LHCN-M2 (cell line): Measurements from ENCODE around the gene SETMAR. TPM values are rescaled to one million over a fixed set of nuclear protein-coding genes. Genes with fewer than 3 reads are reported as not detected.

Experiments used
- DNase-seq: peaks from one replicate; pipeline ENCODE4 v3.0.0-alpha.2; 2012; ENCODE audit warnings: low read depth
- total RNA-seq: library from RNA; depleted of rRNA; stranded (reverse); fragments of >200 nt; gene quantifications from 2 replicates; pipeline ENCODE4 v1.2.3, GENCODE V29; 2014; rRNA removed

SETMAR gene
- total RNA-seq, 1 experiment from 2014 or later, result 22.0 TPM

DNA sequence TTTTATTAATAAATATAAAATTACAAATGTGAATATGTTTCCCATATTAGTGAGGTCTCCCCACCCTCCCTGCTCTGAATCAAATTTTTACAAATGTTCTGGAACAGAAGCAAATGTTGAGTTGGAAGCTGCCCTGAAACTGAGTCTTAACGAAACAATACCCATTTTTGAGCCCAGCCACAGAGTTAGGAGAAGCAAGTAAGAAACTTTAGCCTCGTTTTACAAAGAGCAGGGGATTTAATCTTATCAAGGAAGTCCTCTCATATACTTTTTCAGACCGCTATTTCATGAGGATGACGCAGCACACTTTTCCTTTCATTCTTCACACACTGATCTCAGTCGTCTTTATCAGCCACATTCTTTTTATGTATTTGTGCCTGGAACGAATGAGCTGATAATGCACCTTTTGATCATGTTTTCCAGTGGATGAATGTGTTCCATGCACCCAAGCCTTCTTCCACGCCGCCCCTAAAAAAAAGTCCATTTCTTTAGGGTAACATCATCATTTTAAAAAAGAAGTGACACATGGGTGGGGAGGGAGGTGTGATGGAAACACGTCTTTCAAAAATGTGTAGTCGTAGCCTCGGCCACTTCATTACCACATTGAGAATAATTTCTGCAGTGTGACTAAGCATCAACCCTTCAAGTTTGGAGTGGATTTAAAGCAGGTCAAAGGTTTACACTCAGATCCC, 48.1 kb downstream of the SETMAR start:
- peak; percentile 54 for DNase-seq

DNA sequence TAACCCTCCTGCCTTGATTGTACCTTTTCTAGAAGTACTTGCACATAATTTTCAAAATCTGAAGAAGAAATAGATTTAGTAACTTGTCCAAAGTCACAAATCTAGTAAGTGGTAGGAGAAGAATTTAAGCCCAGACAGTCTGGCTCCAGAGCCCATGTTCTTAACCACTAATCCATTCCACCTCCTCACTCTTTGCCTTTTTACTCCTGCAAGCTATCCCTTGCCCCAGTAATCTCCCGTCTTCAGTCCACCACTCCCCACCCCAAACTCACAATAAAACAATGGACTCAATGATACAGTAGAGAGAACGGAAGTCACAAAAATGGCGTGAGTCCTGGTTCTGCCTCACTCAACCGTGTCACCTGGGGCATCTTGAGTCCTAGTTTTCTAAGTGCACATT, 48.7 kb downstream of the SETMAR start:
- no peak for DNase-seq

DNA sequence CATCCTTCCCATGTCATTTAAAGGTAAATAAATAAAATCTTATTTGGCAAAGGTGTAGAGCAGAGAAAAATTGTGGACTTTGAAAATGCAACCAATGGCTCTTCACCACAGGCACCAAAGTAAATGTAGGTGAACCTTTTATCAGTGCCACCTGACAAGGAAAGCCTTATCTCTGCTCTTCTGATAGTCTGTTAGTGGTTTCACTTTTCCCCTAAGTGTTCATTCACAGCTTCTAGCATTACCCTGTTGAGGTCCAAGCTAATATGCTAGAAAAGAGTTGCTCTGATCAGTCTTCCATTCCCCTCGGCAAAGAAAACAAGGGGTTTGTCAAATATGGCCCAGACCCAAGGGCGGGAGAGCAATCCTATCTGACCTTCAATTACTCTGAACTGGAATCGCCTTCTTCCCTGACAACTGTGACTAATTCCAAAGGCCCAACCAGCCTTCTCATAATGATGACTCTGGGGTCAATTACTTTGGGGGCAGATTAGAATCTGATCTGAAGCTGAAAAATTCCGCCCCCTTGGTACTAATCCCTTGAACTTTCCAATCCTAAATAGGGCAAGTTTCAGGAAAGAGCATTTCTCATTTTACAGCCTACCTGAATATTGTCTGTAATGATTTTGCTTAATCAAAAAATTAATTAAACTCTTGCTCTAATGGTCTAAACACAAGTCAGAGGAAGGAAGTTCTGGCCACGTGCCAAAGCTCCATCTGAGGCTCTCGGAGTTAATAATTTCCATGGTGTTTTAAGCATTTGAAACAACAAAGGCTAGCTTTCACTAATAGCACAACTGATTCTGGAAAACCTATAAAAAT, 52.4 kb downstream of the SETMAR start:
- no peak for DNase-seq

DNA sequence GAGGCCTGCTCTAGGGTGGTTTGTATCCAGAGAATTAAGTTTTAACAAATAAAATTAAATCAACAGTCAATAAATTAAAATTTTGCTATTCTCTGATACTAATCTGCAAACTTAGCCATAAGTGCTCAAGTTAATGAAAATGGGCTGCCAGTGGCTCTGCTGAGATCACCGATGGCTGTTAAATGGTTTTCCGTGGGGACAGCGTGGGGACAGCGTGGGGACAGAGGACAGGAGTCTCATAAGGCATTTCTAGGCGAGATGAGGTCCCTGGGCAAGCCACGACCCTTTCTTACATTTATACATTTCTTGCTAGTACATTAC, 53.0 kb downstream of the SETMAR start:
- DNase-seq, result no peak

DNA sequence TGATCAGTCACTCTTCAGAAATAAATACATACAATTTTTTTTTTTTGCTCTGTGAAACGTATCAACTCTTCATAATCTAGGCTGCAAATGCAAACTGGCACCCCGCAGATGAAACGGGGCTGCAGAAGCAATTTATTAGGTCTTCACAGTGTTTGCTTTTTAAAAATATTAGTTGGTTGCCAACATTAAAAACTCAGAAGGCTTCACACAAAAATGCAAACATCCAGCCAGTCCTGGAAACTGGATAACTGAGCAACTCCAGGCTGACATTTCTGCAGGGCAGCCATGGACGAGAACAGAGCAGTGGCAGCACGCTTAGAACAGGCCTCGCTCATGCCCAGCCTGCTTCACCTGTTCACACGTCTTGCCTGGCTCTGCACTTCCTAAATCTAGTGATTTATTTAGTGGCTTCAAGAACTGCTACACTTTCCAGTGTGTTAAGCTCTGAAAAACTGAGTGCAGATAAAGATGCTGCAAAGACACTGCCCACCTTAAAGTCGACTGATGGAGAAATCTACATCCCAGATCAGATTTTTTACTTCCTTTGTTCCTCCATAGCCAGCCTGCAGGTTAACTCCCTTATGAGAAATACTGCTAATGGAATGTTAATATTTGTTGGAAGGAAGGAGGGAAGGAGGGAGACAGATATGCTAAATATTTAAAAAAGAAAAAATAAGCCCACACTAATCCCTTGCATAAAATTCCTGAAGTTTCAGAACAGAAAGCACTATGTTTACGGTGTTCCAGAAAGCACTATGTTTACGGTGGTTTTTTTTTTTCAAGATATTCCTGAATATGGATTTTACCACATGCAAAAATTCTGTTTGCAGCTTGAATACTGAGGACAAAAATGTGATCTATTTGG, 53.6 kb downstream of the SETMAR start:
- DNase-seq, result no peak

DNA sequence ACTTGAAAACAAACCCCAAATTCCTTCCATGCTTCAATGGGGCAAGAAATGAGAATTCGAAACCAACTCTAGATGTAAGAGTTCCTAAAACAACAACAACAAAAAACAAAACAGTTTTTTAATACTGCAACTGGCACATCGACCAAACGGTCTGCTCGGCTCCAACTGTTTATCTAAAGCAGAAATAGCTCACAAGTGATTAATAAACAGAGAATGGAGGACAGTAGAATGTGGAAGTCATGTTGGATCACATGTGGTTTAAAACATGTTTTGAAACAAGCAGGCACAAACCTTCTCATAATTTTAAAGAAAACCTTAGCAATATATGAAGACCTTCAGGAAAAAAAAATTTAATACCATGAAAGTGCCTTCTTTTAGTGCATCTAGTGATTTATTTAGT, 55.1 kb downstream of the SETMAR start:
- DNase-seq, result no peak

DNA sequence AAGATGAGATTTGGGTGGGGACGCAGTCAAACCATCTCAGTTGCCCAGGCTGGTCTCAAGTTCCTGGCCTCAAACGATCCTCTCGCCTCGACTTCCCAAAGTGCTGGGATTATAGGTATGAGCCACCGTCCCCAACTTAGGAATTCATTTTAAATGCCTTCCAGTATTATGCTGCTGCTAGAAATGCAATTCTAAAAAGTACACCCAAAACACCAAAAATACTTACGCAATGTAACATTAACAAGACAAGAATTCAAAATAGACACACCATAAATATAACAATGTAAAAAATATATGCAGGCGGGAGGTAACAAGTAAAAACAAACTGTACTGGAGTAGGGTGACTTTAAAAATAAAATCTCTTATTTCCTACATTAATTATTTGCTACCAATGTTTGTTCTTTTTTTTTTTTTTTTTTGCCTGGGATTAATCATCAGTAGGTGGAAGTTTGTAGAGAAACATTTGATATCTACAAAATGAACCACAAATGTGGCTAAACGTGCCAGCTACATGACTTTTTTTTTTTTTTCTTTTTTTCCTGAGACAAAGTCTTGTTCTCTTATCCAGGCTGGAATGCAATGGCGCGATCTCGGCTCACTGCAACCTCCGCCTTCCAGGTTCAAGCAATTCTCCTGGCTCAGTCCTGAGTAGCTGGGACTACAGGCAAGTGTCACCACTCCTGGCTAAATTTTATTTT, 56.8 kb downstream of the SETMAR start:
- DNase-seq, result peak; percentile 37

DNA sequence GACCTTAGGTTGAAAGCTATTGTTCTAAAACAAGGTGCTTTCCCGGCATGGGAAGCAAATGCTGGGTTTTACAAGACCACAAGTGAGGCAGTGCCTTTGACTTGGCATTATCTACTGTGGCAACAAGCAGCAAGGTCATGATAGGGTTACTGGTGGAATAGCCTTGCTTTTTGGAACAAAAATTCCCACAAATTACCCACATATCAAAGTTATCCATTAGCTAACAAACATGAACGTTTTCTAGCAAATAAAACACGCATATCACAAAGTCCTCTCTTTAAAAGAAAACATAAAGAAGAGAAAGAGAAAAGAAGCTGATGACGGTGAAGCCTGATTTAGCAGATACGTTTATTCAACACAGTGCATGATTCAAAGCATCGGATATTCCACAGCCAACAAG, 57.6 kb downstream of the SETMAR start:
- no peak for DNase-seq

DNA sequence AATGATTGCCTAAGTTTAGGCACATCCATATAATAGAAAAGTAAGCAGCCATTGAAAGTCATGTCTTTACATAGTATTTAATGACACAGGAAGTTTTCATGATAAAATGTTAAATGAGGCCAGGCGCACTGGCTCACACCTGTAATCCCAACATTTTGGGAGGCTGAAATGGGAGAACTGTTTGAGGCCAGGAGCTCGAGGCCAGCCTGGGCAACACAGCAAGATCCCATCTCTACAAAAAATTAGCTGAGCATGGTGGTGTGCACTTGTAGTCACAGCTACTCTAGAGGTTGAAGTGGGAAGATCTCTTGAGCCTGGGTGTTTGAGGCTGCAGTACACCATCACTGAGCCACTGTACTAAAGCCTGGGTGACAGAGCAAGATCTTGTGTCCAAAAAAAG, 59.4 kb downstream of the SETMAR start:
- DNase-seq, result no peak

Other genes starting within 250 kb of the SETMAR start
- gene SUMF1, start 163.9 kb downstream of the SETMAR start, total RNA-seq, result 78.2 and 81.4 TPM in 2 replicates
- gene ITPR1, start 190.0 kb downstream of the SETMAR start, total RNA-seq, result 27.6 and 36.4 TPM in 2 replicates